GM18517 (cell line): ENCODE measurements around the gene RAD50.
"Not testable (repeated sequence)": the region's sequence is repeated elsewhere in the genome, so short reads cannot be mapped to it uniquely, and the experiment has no call there.

ENCODE experiments used
- ATAC-seq: cut with Tn5 transposase; IDR thresholded peaks from one replicate; pipeline ENCODE4 v1.9.1; 2021; ENCODE audit warnings: mild to moderate bottlenecking, moderate library complexity; ENCODE audit not compliant: unreplicated experiment

RAD50 gene

DNA sequence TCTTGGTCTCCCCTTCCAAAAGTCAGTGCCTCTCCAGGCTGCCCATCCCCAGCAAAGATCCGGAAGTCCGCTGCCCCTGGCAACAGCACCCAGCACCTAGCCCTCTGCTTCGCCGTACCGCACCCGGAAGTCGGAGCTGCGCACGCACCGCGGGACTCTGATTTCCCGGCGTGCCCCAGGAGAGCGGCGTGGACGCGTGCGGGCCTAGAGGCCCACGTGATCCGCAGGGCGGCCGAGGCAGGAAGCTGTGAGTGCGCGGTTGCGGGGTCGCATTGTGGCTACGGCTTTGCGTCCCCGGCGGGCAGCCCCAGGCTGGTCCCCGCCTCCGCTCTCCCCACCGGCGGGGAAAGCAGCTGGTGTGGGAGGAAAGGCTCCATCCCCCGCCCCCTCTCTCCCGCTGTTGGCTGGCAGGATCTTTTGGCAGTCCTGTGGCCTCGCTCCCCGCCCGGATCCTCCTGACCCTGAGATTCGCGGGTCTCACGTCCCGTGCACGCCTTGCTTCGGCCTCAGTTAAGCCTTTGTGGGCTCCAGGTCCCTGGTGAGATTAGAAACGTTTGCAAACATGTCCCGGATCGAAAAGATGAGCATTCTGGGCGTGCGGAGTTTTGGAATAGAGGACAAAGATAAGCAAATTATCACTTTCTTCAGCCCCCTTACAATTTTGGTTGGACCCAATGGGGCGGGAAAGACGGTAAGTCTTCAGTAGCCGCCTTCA is at the start of gene RAD50:
TSS of gene RAD50 (plus strand) at position 215 of the 715 bp plus-strand sequence. CDS start at position 563, 348 bp downstream.
- ATAC-seq, result peak; percentile 95

- ATAC-seq, result no peak
Observed at GRCh38 chr5:132510076-132510475, 46.7 kb upstream of the RAD50 start.

DNA sequence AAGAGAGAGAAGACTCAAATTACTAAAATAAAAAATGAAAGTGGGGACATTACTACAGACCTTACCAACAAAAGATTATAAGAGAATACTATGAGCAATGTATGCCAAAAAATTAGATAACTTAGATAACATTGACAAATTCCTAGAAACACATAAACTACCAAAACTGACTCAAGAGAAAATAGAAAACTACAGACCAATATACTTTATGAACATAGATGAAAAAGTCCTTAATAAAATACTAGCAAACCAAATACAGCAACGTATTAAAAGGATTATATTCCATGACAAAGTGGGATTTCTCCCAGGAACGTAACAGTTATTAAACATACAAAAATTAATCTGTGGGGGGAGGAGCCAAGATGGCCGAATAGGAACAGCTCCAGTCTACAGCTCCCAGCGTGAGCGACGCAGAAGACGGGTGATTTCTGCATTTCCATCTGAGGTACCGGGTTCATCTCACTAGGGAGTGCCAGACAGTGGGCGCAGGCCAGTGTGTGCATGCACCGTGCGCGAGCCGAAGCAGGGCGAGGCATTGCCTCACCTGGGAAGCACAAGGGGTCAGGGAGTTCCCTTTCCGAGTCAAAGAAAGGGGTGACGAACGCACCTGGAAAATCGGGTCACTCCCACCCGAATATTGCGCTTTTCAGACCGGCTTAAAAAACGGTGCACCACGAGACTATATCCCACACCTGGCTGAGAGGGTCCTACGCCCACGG is 43.0 kb upstream of the RAD50 start:
- not testable (repeated sequence) for ATAC-seq

- ATAC-seq, result not testable (repeated sequence)
Observed at GRCh38 chr5:132522067-132522466, 34.7 kb upstream of the RAD50 start.

DNA sequence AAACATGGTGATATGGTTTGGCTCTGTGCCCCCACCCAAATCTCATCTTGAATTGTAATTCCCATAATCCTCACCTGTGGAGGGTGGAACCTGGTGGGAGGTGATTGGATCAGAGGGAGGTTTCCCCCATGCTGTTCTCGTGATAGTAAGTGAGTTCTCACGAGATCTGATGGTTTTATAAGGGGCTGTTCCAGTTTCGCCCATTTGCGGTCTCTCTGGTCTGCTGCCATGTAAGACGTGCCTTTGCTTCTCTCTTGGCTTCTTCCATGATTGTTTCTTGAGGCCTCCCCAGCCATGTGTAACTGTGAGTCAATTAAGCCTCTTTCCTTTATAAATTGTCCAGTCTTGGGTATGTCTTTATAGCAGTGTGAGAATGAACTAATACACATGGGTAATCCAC is 31.9 kb upstream of the RAD50 start:
- ATAC-seq, result not testable (repeated sequence)

DNA sequence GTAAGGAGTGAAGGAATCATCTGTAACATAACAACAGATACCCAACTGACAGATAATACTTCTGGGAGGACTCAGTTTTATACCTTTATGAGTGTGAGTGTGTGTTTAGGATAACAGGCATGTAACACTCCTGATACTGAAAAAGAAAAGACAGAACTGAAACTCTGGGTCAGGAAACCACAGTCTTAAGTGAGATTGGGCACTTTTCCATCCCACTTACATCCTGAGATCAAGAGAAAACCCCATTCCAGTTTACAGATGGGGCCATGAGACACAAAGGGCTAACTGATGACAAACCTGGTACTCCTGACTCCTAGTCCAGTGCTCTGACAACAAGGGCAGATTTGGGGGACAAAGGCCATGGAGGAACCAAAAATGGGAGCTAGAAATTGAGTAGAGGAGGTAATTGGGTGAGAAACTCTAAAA is 31.5 kb upstream of the RAD50 start:
- peak; percentile 71 for ATAC-seq

GRCh38 chr5:132526290-132526973 is 30.3 kb upstream of the RAD50 start:
- peak; percentile 45 for ATAC-seq

DNA sequence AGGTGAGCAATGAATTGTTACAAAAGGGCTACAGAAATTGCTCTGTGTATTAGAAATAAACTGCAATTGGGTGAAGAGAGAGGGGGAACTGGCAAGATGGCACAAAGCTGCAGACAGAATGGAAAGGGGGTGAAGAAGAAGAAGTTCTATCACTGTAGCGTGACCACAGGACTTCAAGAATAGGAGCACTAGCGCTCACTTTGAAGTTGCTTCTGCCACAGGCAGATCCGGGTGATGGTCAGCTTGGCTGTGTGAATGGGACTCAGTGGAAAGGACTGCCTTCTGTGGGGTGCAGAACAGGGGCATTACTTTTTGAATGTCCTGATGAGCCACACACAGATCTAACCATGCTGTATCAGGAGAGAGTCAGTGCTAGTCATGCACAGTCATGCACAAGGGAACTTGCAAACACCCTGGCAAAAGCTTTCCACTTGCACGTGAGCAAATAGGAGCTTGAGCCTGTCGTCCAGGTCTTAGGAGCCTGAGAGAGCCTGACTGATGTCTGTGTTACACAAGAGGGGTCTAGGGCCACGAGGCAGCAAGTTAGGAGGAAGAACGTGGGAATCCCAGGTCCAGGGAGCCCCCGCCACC is 29.7 kb upstream of the RAD50 start:
- no peak for ATAC-seq

DNA sequence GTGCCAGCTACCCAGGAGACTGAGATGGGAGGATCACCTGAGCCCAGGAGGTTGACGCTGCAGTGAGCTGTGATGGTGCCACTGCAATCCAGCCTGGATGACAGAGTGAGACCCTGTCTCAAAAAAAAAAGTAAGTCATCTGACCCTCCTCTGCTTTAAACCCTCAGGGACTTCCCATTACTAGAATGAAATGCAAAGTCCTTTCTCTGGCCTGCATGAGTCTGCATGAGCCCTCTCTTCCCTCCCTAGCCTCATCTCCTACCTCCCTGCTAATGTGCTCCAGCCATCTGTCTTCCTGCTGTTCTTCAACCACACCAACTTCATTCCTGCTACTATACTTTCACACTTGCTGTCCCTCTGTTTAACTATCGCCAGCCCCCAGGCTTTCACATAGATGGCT is 28.8 kb upstream of the RAD50 start:
- no peak for ATAC-seq

DNA sequence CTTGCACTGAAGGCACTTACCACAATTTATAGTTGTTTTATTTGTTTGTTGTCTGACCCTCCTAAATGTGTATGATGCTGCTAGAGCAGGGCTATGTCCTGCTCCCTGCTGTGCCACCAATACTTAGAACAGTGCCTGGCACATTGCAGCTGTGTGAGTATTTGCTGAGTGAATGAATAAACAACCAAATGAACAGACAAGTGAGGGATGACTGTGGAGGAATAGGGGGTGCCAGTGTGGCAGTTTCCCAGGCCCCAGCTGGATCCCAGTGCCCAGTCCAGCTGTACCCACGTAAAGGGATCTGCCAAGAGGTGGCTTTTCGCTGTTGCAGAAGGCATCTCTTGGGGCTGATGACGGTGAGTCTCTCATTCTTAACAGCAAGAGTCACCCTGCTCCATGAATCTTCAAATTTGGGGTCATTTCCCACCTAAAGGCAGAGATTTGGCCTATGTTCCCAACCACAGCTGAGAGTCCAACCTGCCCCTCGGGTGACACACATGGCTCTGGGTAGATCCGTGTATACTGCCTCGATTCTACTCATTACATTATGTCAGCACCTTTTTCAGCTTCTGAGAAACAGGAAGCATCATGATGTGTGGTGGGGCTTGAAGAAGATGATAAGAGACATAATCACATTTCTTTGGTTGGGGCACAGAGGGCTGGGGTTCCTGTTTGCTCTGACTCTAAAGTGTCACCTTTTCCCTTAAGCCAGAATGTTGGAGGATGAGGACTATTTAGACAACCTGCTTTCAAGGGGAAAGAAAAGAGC is 27.7 kb upstream of the RAD50 start:
- ATAC-seq, result no peak

DNA sequence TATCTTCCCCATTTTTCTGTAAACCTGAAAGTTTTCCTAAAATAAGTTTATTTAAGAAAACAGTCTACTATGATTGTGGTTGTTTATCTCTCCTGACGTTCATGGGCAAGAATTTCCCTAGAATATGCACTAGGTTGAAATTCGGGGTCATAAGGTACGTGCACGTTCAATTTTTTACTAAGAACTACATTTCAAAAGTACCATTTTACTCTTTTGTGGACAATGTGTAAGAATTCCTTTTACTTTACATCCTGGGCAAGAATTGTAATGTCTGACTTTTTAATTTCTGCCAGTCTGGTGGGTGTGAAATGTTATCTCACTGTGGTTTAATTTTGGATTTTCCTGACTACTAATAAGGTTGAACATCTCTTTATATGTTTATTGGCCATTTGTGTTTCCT is 25.8 kb upstream of the RAD50 start:
- ATAC-seq, result no peak

- ATAC-seq, result no peak
Observed at GRCh38 chr5:132539716-132540115, 17.1 kb upstream of the RAD50 start.

DNA sequence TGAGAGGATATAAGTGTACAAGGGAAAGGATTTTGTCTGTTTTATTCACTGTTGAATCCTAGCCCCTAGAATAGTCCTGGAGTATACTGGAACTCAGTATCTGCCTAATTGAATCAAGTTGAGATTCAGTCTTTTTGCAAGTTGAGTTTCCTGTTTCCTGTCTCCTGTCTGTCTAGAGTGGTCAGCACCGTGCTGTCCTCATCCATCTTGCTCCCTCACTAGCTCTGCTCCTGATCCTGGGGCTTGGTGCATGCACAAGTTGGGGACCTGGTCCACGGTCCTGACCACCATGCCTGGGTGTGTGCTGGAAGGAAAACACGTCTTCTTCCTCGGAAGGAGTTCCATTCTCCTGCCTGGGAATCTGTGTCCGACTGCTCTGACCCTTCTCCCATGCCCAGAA is 16.6 kb upstream of the RAD50 start:
- ATAC-seq, result no peak

DNA sequence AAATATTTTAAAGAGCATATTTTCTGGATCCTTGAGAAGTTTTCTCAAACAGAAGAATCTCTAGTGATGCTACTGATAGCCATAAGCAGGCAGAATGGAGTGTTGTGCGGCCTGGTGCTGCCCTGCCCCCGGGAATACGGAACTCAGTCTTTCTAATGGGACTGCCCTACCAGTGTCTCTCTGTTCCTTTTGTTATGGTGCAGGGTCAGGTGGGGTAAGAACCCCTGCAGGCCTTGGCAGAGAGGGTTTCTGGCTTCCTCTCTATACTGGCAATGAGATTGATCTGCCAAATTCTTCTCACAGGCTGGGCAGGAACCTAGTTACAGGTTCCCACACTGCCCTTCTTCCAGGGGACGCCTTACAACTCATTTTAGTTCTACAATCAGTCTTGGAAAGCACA is 16.0 kb upstream of the RAD50 start:
- no peak for ATAC-seq

DNA sequence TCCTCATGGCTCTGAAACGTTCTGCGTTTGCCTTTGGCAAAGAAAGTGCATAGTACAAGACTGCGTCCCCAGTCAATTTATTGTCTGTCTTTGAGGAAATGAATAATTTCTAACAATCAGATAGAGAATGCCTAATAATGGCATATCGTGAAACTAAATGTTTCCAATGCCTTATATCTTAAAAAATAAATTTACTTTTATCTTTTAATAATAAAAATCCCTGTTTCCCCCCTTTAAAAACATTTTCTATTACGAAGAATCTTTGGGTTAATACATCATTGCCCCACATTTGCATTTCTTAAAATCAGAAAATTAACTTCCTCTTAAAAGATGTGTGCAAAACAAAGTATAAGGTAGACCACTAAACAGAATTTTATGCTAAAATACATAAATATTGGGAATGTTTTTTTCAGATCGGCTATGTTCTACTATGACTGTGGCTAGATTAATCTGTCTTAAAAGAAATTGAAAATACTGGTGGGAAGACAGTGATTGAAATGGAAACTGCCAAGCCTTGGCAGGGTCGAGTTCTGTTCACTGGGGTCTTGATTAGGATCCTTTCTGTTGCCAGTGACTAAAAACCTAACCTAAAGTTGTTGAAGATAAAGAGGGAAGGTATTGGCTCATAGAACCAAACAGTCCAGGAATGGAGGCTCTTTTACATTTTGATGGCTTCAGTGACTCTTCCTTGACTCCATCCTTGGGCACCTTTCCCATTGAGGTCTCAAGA is 13.1 kb upstream of the RAD50 start, which contains the start of gene IL5:
TSS of gene IL5 (minus strand) at position 51 of the 730 bp plus-strand sequence. CDS start at position 7, 44 bp downstream.
- no peak for ATAC-seq

DNA sequence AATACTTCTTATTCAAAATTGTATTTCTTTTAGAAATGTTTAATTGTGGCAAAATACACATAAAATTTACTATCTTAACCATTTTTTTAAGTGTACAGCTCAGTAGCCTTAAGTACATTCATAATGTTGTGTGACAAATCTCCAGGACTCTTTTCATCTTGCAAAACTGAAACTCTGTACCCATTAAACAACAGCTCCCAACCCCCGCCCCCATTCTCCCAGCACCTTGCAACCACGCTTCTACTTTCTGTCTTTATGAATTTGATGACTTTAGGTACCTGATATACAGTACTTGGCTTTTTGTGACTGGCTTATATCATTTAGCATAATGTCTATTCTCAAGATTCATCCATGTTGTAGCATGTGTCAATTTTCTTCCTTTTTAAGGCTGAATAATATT is 10.7 kb upstream of the RAD50 start:
- ATAC-seq, result no peak

DNA sequence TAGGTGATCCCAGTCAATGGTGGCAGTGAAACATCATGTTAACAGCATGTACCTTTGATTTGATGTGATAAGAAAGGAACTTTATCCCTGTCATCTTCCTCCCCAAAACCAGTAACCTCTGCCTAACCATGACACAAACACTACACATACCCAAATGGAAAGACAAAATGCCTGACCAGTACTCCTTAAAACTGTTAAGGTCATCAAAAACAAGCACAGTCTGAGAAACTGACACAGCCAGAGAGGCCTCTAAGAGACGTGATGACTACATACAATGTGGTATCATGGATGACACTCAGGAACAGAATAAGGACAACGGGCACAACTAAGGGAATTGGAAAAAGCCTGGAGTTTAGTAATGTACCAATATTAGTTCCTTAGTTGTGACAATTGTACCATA is 9.5 kb upstream of the RAD50 start:
- no peak for ATAC-seq

DNA sequence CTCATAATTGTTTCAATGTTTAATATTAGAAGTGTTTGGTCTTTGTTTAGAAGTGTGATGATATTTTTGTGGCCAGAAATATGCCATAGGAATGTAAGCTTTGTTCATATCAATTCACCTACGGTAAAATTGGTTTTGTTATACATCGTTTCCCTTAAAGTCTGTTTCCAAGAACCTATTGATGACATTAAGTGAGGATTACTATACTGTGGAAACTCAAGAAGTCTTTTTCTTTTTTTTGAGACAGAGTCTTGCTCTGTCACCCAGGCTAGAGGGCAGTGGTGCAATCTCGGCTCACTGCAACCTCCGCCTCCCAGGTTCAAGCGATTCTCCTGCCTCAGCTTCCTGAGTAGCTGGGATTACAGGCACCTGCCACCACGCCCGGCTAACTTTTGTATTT is 7.9 kb upstream of the RAD50 start:
- ATAC-seq, result not testable (repeated sequence)

GRCh38 chr5:132549576-132549975 is 7.2 kb upstream of the RAD50 start:
- no peak for ATAC-seq
